ENCODE data around the gene FAM237A.

FAM237A gene
- total RNA-seq = 0 reads per million in 2 donors

- no peak for DNase-seq
Measured at GRCh38 chr2:206642075-206643025, at the start of gene FAM237A. Gene FAM237A (plus strand): TSS chr2:206642487. CDS start chr2:206644237, 1,750 bp downstream.

DNA sequence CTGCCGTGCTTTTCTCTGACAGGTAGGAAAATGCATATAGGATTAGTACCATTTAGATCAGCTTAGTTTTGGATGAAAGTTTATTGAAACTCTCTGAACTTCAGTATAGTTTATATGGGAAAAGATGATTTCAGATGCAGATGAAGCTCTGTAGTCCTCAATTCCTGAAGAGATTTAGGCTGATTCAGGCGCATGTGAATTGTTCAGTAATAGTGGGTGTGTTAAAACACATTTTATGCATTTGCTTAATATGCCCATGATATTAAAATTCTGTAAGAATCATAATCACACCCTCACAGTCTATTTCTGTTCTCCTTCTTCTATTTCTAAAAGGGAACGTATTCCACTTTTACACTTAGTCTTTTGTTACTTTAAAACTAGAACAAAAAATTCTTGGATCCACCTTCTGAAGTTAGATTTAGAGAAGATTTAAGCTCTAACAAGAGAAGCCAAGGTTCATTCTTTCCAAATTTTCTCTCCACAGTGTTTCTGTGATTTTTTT, 44.5 kb upstream of the FAM237A start:
- no peak for DNase-seq

DNA sequence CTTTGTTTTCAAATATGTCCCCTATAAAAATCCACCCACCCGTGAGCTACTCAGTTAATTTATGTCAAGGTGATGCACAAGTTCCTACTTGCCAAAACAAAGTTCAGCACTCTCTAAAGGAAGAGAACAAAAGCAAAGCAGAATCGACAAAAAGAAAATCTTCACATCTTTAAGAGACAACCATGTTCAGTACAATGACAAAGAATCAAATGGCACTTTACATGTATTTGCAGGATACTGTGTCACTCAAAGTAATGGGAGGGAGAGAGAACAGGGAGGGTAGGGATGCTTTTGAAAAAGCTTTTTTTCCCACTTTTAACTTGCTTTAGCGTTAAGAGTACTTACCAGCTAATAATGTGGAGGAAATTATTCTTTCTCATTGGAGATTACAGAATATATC, 39.0 kb upstream of the FAM237A start:
- DNase-seq = no peak

DNA sequence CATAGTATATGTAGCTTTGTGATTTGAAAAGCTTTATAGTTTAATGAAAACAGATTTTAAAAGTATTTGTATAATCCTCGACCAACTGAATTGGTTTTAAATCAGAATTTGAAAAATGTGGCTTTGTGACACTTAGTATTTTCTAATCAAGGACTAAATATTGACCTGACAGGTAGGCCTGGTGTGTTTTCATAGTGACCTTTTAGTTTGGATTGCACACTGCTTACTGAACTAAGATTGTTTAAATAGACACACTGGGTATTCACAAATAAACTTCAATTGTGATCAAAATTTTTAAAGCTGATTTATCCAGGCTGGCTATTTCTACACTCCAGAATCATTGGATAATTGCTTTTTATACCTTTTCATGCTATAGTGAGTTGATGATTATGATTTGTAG, 31.8 kb upstream of the FAM237A start:
- DNase-seq = no peak

DNA sequence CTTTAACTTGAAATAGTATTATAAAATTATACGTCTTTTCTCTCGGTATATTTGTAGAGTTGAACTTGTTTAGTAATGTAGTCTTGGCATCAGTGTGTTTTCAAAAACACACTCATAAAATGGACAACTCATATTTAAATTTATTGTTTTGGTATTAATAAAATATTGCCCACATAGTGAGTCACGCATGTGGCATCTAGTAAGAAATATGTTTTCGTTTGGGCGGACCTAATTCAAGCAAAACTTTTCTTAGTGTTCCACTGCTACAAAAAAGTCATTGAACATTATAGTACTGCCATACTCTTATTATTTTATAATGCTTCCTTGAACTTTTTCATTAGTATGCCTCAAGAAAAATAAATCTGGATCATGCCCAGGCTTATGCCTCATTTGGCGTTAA, 31.1 kb upstream of the FAM237A start:
- no peak for DNase-seq

- no peak for DNase-seq
Measured at GRCh38 chr2:206611736-206612135, 30.6 kb upstream of the FAM237A start.

DNA sequence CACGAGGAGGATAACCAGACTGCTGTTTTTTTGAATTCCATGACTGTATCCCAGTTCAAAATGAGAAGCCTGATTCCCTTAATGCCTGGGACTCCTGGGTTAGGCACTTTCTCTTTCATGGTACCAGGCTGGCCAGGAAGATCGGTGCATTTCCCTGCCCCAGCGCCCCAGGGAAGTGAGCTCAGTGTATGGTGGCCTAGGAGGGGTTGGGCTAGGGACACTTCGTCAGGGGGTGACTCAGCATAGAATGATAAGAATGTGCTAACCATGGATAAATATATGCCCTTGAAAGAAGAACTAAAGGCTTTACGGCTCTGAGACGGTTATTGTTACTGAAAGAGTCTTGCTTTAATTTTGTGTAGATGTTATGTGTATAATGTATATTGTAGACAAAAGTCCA, 27.5 kb upstream of the FAM237A start:
- no peak for DNase-seq

DNA sequence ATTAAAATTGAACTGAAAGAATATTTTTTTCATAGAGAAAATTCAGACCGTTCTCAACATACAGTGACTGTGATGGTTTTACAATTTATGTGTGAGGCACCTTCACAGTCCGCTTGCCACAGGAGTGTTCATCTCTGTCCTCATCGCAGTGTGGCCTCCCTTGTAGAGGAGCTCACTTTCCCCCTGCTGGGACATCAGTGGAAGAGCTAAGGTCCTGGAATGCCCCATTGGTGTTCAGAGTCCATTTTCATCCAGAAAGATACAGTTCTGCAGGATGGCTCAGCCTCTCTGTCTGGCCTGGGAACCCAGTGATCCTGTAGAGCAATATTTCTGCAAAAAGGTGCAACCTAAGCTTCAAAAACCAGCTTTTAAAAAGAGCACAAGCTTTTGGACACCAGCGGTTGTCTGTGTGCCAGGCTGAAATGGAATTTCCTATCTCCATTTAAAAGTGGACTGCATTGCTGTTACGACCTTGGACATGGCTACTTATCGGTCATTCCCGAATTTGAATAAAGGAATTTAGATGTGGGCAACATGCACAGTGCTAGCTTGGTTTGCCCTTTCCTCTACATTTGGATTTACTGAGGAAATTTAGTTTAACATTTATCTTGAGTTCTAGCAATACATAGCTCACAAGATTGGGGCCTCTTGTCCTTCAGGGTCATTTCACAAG, 26.7 kb upstream of the FAM237A start:
- no peak for DNase-seq

DNA sequence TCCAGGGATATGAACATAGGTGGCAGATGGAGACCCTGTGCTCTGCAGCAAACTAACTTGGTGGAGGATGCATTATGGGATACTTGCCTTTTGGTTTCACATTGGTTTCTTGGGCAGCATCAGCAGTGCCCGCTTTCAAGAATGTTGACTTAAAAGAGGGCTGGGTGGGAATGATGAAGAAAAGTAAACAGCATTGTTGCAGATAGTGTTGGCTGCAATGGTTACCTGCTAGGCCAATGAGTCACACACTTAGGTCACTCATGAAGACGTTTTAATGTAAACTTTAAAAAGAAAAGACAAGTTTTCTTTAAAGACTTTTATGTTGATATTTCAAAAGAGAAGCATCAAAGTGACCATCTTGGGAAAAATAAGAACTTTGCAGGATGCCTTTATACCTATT, 26.1 kb upstream of the FAM237A start:
- DNase-seq = no peak

- no peak for DNase-seq
Measured at GRCh38 chr2:206619011-206619410, 23.3 kb upstream of the FAM237A start.

GRCh38 chr2:206626108-206626507, 16.2 kb upstream of the FAM237A start:
- no peak for DNase-seq

DNA sequence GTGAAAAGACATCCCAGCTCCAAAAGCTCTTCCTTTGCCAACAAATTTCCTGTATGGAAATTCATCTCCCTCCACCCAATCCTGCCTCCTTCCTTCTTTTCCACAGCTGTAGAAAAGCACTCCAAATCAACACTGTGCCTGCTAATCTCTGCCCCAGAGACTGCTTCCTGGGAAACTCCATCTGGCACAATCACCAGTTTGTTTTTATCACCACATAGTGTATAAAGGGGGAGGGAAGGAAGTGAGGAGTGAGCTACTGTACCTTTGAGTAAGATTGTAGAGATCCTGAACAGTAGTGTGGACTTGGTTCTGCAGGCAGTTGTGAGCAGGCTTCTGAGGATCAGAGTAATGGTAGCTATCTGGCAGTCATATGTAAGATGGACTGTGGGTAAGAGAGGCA, 14.7 kb upstream of the FAM237A start:
- no peak for DNase-seq

- DNase-seq = no peak
Measured at GRCh38 chr2:206631340-206631739, 10.9 kb upstream of the FAM237A start.

GRCh38 chr2:206635015-206635414, 7.3 kb upstream of the FAM237A start:
- no peak for DNase-seq

GRCh38 chr2:206639636-206640035, 2.7 kb upstream of the FAM237A start:
- DNase-seq = no peak

- DNase-seq = no peak
Measured at GRCh38 chr2:206641226-206641625, 1.1 kb upstream of the FAM237A start.

DNA sequence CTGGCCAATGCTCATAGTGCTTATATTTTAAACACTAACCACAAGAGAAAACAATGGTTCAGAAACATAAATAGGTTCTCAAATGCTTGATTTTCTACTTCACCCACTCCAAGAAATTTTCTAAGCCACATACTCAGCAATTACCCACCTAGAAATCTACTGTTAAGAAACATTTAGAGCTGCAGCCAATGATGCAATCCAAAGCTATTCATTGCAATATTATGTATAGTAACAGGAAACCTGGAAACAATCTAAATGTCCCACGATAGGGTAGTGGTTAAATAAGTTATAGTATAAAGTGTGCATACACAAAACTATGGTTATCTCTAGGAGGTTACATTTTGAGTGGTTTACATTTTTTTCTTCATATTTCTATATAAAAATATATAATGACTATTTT, 5.7 kb downstream of the FAM237A start:
- no peak for DNase-seq

DNA sequence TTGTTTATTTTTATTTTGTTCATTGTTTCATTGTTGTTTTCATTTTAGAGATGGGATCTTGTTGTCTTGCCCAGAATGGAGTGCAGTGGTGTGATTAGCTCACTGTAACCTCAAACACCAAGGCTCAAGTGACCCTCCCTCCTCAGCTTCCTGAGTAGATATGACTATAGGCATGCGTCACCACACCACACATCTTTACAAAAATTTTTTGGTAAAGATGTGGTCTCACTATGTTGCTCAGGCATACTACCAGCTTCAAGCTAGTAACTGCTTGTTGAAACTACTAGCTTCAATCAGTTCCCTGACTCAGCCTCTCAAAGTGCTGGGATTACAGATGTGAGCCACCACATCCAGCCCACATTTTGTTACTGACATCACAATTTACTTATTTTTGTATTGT, 14.8 kb downstream of the FAM237A start:
- DNase-seq = no peak

DNA sequence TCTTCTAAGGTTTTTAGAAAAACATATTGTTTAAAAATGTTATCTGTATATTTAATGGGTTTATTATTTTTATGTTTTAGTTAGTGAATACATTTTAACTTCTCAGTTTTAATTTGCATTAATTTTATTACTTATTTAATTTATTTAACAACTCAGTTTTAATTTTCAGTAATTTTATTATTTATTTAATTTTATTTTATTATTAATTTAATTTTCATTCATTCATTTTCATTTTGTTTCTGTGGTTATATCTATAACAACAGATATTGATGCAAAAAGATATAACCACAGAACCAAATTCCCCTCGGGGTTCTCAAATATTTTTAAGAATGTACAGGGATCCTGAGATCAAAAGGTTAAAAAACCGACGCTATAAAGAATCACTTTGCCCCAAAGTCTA, 23.0 kb downstream of the FAM237A start:
- no peak for DNase-seq

GRCh38 chr2:206670531-206671319, 28.4 kb downstream of the FAM237A start:
- no peak for DNase-seq

DNA sequence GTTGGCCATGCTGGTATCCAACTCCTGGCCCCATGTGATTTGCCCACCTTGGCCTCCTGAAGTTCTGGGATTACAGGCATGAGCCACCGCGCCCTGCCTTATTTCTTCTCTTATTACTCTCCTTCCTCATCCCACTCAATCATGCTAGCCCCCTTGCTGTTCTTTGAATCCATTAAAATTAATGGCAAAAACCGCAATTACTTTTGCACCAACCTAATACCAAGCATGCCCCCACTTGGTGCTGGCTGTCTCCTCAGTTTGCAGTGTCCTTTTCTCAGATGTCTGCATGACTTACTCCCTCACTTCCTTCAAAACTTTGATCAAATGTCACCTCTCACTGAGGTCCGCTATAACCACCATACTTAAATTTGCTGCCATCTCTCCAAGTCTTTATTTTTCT, 41.3 kb downstream of the FAM237A start:
- no peak for DNase-seq

- no peak for DNase-seq
Measured at GRCh38 chr2:206688453-206688852, 46.2 kb downstream of the FAM237A start.

- no peak for DNase-seq
Measured at GRCh38 chr2:206688990-206689389, 46.7 kb downstream of the FAM237A start.
